GM21528 (cell line): Measurements from ENCODE around the gene ALOX12B.
"Not testable (repeated sequence)": the region's sequence is repeated elsewhere in the genome, so short reads cannot be mapped to it uniquely, and the experiment has no call there.

ENCODE experiments used
- ATAC-seq: cut with Tn5 transposase; IDR thresholded peaks from one replicate; pipeline ENCODE4 v1.9.1; 2021; ENCODE audit warnings: mild to moderate bottlenecking, moderate library complexity; ENCODE audit not compliant: unreplicated experiment, low FRiP score

Gene ALOX12B

DNA sequence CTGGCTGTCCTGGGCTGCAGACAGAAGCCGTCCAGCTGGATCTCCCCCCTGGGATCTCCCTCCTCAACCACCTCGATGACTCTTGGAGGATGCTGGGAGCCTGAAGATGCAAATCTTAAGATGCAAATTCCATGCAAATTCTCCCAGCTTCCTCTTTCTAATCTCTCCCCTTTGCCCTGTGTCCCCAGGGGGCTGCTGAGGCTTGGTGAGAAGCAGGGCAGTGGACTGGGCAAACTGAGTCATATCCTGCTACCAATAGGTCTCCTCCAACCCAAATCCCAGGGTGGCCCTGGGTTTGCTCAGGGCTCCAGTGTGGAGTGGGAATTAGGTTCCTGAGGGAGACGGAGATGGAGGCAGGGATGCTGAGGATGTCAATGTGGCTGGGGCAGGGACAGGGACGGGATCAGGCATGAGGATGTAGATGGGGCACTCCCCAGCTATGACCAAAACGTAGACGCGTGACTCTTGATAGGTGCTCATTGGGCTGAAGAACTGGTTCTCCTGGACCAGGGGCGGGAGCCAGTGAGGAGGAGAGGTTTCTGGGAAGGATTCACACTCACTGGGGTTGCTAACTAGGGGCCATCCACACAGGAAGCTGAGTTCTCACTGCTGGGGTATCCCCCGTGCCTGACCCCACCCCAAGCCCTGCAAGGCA, 3.6 kb upstream of the ALOX12B start:
- no peak for ATAC-seq

DNA sequence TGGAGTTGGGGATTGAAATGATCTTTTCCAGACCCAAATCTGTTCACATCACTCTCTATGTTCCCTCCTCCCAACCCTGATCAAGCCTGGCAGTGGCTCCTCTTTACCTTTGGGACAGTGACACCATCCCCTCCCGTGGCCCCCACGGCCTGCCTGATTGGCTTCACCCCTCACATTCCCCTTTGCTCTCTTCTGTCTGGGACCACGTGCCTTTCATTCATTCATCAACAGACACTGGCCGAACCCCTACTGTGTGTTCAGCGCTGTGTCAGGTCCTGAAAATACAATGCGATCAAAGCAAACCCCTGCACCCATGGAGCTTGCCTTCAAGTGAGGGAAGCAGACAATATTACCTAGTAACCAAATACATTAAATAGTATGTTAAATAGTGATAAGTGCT, 2.2 kb upstream of the ALOX12B start:
- no peak for ATAC-seq

DNA sequence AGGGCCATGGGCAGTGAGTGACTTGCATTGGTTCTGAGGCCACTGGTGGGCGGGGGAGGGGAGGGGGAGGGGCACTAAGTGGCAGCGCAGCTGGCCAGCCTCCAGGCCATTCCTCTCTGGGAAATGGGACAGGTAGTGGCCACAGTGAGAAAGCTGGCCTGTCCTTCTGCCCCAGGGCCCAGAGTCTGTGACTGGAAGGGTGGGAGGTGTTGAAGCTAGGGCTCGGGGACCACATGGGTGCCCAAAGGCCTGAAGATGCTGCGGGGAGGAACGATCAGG, 375 bp upstream of the ALOX12B start:
- no peak for ATAC-seq

DNA sequence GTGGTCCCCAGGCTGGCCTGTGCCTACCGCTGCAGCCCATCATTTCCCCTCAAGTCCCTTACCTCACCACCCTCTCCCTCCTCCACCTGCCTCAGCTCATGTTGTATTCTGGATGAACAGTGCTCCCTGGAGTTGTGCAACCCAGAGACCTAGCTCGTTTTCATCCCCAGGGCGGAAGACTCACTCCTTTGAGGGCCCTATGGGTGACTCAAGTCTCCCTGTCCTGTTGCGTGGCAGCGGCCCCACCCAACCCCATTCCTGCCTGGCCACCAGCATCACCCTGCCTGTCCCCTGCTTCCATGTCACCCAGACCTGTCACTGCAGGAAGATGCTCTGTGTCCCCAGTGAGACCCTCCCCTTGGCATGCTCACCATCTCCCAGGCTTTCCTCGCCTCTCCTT, 3.3 kb downstream of the ALOX12B start:
- ATAC-seq: no peak

DNA sequence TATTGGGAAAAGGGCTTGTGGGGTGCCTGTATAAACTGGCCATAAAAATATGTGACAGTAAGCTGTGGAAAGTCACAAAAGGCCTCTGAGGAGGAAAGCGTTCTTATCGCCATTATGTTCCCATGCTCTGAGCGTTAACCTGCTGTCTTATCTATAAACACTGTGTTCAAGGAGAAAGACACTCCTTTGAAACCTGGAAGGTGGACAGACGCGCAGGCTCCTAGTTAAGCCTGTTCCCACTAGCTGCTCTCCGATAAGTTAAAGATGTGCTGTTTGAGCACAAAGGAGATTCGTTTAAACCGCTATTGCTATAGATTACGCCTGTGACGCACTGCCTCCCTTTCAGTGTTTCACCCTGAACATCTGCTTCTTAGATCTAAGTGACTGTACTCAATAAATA, 5.2 kb downstream of the ALOX12B start:
- ATAC-seq: no peak

DNA sequence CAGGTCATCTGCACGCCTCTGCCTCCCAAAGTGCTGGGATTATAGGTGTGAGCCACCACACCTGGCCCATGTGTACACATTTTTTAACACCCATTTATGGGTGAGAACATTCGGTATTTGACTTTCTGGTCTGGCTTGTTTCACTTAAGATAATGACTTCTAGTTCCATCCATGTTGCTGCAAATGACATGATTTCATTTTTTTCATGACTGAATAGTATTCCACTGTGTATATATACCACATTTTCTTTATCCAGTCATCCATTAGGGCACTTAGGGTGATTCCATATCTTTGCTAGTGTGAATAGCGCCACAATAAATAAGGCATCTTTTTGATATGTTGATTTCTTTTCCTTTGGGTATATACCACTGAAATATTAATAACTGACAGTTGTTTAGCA, 5.6 kb downstream of the ALOX12B start:
- ATAC-seq: no peak

DNA sequence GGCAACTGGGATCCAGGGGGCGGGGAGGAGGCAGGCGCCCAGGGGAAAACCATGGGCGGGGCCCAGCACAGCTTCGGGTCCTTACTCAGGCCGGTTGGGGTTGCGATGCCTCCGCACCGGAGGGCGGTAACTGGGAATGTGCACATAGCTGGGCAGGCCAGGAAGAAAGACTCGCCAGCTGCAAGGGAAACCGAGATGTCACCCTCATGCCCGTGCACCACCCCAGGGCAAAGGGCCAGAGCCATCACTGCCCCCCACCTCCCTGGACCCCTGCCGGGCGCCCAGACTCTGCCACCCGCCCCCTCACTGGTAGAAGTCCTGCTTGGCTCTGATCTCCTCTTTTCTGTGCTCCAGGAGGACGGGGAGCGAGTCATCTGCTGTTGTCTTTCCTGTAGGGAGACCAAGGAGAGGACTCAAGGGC, 6.7 kb downstream of the ALOX12B start:
- ATAC-seq: no peak

DNA sequence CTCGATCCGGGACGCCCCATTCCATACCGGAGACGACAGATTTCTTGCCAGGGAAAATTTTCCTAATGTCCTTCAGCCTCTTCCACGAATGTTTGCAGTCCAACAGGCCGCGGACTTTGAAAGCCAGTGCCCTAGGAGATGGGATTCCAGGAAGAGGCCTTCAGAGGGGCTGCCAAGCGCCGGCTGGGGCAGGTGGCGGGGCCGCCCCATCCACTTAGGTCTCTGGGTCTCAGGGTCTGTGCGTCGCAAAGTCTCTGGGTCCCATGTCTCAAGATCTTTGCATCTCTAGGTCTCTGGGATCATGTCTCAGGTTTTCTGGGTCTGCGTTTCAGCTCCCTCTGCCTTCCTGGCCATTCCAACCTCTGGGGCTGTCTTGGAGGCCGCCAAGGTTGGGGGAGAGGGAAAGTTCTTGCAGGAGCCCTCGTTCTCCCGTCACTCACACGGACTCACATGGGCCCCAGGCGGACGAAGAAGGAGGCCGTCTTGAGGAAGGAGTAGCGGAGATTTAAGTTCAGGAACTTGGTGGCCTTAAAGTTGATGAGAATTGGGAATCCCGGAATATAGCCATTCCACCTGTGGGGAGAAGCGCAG, 7.2 kb downstream of the ALOX12B start:
- no peak for ATAC-seq

DNA sequence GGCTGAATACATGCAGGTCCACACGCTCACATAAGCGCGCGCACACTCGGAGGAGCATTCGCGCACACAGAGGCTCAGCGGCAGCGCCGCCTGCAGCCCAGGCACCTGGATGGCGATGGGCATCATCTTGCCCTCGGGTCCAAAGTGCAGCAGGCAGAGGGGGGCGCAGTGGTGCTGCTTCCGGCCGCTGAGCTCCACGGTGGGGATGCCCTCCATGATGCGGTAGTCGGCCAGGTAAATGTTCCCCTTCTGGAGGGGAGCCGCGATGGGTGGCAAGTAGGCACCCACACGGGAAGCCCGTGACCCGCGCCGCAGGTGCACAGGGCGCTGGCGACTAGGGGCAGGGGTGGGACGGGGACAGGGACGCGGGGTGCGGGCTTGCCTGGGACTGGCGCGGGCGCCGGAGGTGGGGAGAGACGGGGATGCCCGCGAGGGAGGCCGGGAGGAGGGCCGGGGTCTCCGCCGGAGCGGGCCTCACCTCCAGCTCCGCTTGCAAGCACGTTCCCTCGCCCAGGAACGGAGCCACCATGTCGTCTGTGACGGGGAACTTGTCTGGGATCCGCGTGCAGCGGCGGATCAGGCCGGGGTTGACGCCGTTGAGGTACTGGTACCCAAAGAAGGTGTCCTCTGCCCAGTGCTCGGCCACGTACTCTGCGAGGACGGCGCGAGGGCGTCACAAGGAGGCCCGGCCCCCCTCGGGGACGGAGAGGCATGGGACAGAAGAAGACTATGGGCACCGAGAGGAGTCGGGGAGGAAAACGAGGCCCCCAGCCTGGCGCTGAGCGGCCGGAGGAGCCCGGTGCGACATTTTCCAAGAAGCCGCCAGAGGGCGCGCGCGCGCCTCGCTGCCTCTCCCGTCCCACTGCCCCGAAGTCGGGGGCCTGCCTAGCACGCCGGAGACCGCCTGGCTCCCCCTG, 8.0 kb downstream of the ALOX12B start:
- no peak for ATAC-seq

DNA sequence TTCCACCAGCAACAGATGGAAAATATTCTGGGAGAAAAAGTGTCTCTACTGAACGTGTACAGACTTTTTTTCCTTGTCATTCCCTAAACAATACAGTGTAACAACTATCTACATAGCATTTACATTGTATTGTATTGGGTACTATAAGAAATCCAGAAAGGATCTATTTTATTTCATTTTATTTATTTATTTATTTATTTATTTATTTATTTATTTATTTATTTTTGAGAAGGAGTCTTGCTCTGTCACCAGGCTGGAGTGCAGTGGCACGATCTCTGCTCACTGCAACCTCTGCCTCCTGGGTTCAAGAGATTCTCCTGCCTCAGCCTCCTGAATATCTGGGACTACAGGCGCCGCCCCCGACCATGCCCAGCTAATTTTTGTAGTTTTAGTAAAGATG, 9.6 kb downstream of the ALOX12B start:
- ATAC-seq: not testable (repeated sequence)

DNA sequence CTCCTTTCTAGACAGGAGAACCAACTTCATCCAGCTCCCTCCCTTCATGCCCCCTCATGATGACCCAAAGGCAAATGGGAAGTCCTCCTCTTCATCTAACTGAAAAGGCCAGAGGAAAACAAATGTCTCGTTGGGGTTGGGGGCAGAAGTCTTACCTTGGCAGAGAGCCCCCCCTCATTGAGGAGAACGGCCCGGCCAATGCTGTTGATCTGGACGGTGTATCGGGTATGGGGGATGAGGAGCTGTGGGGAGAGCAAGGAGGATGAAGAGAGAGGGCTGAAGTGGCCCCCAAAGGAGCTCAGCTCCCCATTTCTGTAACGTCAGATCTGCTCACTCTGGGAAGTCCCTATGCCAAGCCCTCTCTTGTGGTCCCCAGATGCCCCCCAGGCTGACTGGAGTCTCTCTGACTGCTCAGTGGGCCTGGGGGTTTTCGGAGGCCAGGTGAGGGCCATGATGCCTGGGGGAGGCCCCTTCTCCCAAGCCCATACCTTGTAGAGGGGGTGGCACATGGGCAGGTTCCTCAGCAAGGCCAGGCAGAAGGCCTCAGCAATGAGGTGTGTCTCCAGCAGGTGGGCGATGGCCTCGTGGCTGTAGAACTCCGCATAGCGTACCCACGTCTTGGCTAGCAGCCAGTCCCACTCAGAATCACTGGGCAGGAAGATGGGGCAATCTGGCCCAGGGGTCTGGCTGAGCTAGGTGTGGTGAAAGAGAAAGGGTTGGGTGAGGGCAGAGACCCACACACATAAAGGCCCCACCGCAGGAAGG, 10.8 kb downstream of the ALOX12B start:
- ATAC-seq: no peak

DNA sequence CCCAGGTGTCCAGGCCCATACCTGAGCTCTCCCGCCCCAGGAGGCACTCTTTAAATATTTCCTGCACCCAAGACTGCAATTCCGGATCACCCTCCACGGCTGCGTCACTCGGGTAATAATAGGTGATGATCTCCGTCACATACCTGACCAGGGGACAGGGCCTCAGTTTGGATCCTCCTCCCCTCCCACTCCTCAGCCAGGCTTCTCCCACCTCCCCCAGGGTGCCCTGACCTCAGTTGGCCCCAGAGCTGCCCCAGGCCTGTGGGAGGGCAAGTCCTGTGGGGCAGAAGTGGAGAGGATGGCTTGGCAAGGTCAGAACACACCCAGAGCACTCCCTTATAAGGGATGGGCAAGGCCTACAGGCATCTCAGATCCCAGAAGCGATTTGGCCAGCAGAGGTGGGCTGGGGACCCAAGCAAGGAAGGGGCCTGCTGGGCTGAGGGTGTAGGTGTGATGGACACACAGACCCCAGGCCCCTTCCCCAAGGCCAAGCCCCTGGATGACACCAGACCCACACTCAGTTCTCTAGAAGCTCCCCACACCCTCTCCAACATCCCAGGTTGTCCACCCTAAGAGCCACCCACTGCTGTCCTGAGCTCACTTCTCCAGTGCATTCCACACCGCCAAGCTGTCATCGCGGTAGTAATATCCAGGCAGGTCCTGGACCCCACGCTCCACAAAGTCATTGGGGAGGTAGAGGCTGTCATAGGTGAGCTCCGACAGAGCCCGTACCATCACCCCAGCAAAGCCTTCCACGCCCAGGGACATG, 11.8 kb downstream of the ALOX12B start:
- no peak for ATAC-seq

DNA sequence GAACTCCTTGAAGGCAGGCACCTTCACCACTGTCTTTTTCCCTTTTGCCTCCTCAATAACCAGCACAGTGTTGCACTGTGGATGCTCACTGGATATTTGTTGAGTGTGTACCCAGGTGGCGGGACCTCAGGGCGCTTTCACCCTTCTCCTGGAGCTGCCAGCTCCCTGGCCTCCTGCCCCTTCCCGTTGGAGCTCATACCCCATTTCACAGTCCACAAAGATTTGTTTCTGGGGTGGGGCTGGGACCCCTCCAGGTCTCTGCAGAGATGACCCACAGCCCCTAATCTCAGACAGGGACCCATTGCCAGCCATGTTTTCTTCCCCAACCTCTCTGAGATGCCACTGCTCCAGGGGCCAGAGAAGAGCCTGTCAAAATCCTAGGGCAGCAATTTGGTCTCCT, 12.4 kb downstream of the ALOX12B start:
- no peak for ATAC-seq

DNA sequence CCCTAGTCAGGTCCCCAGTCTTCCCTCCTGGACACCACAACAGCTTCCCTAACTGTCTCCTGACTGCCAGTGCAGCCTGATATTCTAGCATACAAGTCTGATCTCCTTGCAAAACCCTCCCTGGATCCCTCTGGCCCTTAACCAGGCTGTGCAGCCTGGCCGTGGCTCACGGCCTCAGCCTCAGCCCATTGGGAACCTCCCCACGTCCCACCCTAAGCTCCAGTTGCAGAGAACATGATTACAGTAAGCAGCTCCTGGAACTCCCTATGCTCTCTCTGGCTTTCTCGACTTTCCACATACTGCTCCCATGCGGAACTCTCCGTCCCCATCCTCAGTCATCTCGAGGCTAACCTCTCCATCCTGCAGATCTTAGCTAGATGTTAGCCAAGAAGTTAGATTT, 13.0 kb downstream of the ALOX12B start:
- ATAC-seq: no peak

DNA sequence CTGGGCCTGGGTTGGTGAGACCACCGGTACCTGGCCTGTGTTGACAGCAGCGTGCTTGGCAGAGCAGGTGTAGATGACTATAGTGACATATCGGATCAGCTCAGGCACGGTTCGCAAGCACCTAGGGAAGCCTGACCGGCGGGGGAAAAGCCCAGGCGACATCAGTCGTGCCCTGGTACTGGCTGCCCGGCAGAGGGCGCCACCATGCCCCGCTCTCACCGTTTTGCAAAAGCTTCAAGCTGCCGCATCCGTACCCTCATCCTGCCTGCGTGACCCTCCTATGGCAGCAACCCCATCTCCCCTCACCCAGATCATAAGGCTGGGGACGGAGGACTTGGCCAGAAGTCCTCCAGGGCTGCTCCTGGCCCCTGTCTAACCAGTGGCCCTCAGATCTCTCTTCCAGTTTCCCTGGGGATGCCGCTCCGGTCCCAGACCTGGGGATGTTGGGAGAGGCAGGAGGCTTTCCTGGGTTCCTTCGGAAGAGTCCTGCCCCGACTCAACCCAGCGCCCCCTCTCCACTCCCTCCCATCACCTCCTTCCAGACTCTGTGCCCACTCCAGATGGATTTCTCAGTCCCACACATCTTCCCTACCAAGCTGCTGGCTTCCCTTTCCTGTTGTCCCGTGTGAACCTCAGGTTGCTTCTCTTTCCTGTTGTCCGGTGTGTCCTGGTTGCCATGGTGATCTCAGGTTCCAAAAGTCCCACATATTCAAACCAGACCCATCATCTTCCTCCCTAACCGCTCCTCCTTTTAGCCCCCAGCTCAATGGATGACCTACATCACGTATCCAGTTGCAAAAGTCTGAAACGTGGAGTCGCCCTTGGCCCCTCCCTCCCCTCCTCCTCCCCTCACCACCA, 13.7 kb downstream of the ALOX12B start:
- ATAC-seq: no peak

DNA sequence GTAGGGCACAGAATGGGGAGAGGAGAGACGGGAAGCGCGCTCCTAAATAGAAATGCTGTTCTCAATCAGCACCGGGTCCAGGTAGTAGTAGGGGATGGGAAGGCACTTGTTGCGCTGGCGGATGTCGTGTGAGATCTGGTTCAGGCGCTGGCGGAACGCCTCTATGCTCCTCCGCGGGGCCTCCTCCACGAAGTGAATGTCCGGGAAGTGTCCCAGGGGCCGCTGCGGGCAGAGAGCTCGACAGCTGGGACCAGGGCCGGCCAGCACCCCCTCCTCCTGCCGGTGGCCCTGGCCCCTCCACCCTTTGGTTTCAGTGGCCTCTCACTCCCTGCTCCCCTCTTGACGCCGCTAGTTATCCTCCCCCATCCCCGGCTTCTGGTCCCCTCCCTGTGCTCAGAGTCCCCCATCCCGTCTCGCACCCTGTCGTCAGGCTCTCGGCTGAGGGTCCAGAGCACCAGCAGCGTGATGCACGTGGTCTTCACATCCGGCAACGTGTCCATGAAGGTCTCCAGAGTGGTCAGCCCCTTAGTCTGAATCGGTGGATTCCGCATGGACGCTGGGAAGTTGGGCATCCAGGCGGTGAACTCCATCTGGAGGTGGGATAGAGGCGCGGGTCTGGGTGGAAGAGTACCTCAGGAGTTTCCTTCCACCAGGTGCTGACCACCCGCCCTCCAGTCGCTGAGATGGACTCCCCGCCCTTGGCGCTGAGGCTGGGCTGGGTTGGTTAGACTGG, 14.6 kb downstream of the ALOX12B start:
- no peak for ATAC-seq

DNA sequence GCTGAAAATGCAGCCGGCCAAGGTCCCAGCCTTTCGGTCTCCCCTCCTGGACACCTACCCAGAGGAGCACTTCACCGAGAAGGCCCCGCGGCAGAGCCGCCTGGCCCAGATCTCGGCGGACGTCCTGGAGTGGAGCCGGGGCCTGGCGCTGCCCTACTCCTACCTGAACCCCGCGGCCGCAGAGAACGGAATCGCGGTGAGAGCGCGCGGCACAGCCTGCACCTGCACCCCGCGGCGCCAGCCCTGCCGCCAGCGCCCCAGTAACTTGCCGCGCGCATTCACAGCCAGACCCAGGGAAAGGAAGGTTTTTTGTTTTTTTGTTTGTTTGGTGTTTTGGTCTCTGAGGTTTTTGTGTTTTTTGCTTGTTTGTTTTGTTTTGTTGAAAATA, 15.2 kb downstream of the ALOX12B start:
- ATAC-seq: no peak

DNA sequence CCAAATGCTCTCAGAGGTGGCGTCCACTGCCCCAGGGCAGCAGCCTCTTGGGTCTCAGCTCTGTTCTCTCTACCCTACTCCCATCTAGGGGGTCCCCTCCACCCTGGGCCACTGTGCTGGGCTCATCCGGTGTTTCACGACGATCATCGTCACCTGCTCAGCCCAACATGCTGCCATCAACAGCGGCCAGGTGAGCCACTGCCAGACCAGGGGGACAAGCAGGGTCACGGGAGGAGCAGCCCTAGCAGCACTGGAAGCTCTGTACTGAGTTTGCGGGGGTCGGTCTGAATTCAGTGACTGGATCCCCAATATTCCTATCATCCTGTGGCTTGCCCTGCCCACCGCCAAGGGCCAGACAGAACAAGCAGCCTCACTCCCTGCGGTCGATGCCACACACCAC, 16.0 kb downstream of the ALOX12B start:
- no peak for ATAC-seq

DNA sequence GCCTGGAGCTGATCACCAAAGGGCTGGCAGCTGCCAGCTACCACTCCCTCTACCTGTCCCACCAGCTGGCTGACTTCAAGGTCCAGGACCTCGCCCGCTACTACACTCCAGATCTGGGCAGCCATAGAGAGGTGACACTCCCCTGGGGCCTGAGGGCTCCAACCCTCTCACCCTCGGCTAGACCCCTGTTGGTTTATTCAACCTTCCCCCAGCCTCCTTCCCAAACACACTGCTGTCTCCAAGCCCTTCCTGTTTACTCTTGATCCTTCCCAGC, 18.0 kb downstream of the ALOX12B start:
- no peak for ATAC-seq
